Anterior cingulate cortex (tissue), 58 donors: ENCODE measurements around the gene MICALL2.

ENCODE experiments used
- DNase-seq, 58 donors: peaks; one replicate each; lab custom pipeline; 2025; lab: John Stamatoyannopoulos, UW

Gene MICALL2

GRCh38 chr7:1473864-1474512 lies 14.7 kb upstream of the MICALL2 start:
- DNase-seq, result peak in 55 of 58 donors; percentile 27 to 91 (median 72)

GRCh38 chr7:1470901-1471300 lies 11.6 kb upstream of the MICALL2 start:
- no peak for DNase-seq

GRCh38 chr7:1468643-1469298 lies 9.5 kb upstream of the MICALL2 start:
- DNase-seq, result no peak

- DNase-seq, result no peak
Measured at GRCh38 chr7:1468203-1468602, 8.9 kb upstream of the MICALL2 start.

GRCh38 chr7:1466524-1467271 lies 7.4 kb upstream of the MICALL2 start:
- peak in 15 of 58 donors; percentile 13 to 73 (median 26) for DNase-seq

GRCh38 chr7:1464694-1465093 lies 5.4 kb upstream of the MICALL2 start:
- no peak for DNase-seq

- peak in 1 of 58 donors; percentile 22 for DNase-seq
Measured at GRCh38 chr7:1463676-1464223, 4.5 kb upstream of the MICALL2 start.

GRCh38 chr7:1461646-1462375 lies 2.5 kb upstream of the MICALL2 start:
- DNase-seq, result no peak

- DNase-seq, result peak in 11 of 58 donors; percentile 13 to 43 (median 28)
Measured at GRCh38 chr7:1460821-1461645, 1.8 kb upstream of the MICALL2 start.

- peak in 4 of 58 donors; percentile 11 to 47 (median 44) for DNase-seq
Measured at GRCh38 chr7:1459920-1460820, 900 bp upstream of the MICALL2 start.

- peak; percentile 74 to 100 (median 99) for DNase-seq
Measured at GRCh38 chr7:1459512-1459892, 232 bp upstream of the MICALL2 start.

GRCh38 chr7:1457949-1458682 lies 1.2 kb downstream of the MICALL2 start:
- peak in 17 of 58 donors; percentile 15 to 61 (median 26) for DNase-seq

GRCh38 chr7:1457059-1457948 lies 2.0 kb downstream of the MICALL2 start:
- DNase-seq, result no peak

- DNase-seq, result no peak
Measured at GRCh38 chr7:1455955-1456354, 3.3 kb downstream of the MICALL2 start.

GRCh38 chr7:1455241-1455939 lies 3.9 kb downstream of the MICALL2 start:
- DNase-seq, result no peak

- peak in 47 of 58 donors; percentile 19 to 81 (median 56) for DNase-seq
Measured at GRCh38 chr7:1454542-1454941, 4.7 kb downstream of the MICALL2 start.
